ENCODE results near the gene ADAMTS2. TPM values are rescaled to one million over a fixed set of nuclear protein-coding genes. Genes with fewer than 3 reads are reported as not detected.

The ADAMTS2 gene
- total RNA-seq, 1 donor from 2014 or later: 152 TPM

DNA sequence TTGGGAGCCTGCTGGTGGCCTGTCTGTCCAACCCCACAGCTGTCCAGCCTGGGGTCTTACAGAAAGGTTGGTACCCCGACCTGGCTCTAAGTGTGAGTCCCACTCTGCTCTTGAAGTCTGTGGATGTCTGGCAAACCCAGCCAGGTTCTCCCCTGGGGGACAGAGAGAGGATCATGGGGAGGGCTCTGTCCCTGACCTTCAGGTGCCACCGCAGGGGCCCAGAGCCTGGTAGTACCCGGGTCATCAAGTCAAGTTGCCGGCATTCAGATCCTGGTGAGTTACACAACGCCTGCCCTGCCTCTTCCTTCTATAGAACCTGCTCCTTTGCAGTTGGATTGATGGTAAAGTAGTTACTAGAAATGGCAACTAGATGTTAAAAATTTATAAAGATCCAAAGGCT, 66.7 kb downstream of the ADAMTS2 start:
- DNase-seq (ENCODE audit: low spot score): no peak

DNA sequence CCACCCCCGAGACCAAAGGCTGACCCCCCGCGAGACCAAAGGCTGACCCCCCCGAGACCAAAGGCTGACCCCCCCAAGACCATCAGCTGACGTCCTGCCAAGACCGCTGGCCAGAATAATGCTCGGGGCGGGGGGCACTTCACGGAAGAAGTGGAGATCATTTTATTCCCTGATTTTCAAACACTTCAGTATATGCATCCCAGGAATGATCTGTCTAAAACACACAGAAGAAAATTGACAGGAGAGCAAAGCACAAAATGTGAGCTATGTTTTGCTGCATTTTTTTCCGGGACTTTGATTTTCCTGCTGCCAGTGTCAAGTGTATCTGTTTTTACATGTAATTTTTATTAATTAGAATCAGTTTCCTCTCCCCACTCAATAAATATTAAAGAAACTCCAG, 67.1 kb downstream of the ADAMTS2 start:
- DNase-seq (ENCODE audit: low spot score): no peak

DNA sequence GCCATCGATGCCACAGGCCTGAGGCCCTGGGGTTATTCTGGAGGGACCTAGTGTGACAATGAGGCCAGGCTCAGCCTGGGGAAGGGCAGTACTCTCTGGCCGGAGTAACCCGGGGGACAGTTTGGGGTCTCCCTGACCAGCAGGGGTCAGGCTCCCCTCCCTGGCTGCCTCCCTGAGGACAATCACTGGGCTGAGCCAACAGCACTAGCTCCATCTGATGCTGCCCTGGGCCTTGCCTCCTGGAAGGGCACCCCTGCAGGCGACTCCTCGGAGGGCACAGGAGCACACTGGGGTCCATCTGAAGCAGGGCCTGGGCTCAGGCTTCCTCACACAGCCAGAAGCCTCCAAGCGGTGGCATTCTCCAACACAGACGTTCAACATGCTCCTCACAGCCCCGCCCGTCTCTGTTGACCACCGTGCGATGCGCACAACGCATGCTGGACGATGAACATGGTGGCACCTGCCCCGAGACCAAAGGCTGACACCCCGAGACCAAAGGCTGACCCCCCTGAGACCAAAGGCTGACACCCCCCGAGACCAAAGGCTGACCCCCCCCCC, 68.3 kb downstream of the ADAMTS2 start:
- DNase-seq (ENCODE audit: low spot score): no peak

- peak; percentile 97 for DNase-seq (ENCODE audit: low spot score)
Measured at GRCh38 chr5:179275941-179276837, 69.1 kb downstream of the ADAMTS2 start.

GRCh38 chr5:179275381-179275878, 69.8 kb downstream of the ADAMTS2 start:
- DNase-seq (ENCODE audit: low spot score): no peak

- DNase-seq (ENCODE audit: low spot score): no peak
Measured at GRCh38 chr5:179274321-179275315, 70.6 kb downstream of the ADAMTS2 start.

- no peak for DNase-seq (ENCODE audit: low spot score)
Measured at GRCh38 chr5:179273441-179274145, 71.7 kb downstream of the ADAMTS2 start.

- no peak for DNase-seq (ENCODE audit: low spot score)
Measured at GRCh38 chr5:179273073-179273435, 72.2 kb downstream of the ADAMTS2 start.

- DNase-seq (ENCODE audit: low spot score): no peak
Measured at GRCh38 chr5:179272326-179273072, 72.8 kb downstream of the ADAMTS2 start.

DNA sequence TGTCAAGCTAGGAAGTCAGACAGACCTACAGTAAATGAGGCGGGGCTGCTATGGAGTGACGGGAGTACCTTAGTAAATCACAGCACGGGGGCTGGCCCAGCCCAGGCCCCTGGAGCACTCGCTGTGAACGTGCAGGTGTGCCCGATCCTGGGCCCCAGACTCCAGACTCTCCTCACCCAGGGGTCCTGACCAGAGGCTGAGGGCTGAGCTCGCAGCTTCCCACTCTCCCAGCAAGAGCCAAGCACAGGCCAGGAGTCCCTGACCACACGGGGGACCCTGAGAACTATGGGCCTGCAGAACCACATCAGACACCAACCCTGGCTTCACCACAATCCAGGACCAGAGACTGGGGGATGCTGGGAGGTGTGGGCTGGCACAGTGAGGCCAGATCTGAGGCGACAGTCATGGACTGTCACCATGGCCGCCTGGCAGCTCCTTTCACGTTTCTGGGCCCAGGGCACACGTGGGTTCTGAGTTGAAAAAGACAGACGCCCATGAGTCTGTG, 73.4 kb downstream of the ADAMTS2 start:
- DNase-seq (ENCODE audit: low spot score): no peak

- DNase-seq (ENCODE audit: low spot score): no peak
Measured at GRCh38 chr5:179271428-179271734, 73.9 kb downstream of the ADAMTS2 start.

GRCh38 chr5:179270581-179271427, 74.5 kb downstream of the ADAMTS2 start:
- DNase-seq (ENCODE audit: low spot score): peak; percentile 88

DNA sequence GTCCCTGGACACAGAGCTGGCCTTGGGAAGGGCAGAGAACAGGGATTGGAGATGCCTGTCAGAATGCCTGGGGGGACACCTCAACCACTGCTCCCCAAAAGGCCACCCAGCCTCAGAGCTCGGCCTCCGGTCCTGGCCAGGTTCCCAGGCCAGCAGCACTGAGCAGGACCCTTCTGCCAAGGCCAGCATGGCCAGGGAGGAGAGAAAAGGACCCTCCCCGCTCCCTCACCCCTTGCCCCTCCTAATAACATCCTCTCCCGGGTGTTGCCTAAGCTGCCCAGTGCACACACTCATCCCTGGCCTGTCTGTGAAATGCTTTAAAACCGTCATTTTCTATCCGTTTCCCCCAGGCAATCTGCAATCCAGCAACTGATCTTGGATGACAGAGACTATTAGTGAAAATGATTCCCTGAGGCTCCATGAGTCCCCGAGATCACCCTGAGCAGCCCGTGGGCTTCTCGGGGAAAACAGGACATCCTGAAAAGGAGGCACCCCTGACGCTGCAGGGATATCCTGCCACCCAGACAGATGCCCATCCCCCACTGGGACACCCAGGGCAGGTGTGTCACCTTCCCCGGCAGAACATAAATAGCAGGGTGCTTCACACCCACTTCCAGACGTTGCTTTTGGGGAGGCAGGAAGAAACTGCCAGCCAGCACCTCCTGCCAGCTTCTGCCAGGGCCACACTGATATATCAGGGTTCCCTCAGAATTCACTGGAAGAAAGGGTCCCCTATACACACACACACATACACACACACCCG, 75.3 kb downstream of the ADAMTS2 start:
- DNase-seq (ENCODE audit: low spot score): peak; percentile 69

- no peak for DNase-seq (ENCODE audit: low spot score)
Measured at GRCh38 chr5:179268966-179269693, 76.1 kb downstream of the ADAMTS2 start.

GRCh38 chr5:179268399-179268952, 76.8 kb downstream of the ADAMTS2 start:
- DNase-seq (ENCODE audit: low spot score): no peak

DNA sequence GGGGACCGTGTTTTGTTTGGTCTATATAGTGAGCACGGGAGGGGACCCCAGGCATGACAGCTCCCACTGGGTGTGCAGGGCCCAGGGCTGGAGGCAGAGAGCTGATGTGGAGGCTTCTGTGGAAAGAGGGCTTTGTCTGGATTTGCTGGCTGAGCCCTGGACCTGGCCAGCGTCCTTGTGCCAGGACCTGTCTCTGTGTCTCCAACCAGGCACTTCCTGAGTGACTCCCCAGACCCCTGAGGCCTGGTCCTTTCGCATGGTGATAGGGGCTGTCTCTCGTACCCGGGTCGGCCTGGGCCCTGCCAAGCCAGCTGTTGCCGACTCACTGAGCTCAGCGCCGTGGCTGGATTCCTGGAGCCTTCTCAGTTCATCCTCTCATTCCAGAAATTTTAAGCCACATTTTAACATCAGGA, 77.6 kb downstream of the ADAMTS2 start:
- DNase-seq (ENCODE audit: low spot score): peak; percentile 72

GRCh38 chr5:179267071-179267670, 78.1 kb downstream of the ADAMTS2 start:
- DNase-seq (ENCODE audit: low spot score): no peak

All from umbilical cord (tissue), 2 donors.